ENCODE results near the gene NFIA.

Gene NFIA

DNA sequence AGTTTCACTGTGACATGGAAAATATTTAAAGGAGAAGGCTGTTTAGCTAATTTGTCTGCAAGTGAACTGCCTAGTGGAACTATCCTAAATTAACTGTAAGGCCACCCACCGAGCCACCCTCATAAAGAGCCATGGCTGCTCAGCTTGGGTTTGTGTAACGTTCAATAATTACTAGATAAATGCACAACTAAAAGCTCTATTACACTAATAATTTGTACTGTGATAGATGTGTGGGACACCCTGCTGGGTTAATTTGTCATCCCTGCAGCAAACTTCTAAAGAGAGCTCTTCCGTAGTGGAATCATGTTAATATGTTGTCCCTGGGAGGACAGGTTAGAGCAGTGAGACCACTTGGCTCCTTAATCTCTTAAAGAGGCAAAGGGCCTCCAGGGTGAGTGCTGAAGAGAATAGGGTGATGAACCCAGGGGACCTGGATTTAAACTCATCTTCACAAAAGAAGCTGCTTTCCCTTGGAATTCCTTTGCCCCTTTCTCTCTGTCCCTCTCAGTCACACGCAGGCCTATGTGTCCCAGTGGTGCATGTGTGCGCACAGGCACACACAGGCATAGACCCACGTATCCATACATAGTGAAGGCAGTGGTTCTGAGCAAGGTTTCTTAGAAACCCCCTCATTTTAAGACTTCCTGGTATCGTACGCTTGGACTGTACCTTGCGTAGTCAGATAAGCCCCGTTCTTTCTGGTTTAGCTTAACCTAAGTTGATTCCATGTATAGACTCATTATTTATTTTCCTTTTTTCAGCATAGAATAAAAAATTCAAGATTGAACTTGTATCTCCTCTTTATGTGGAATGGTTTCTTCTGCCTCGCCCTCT is 310.3 kb downstream of the NFIA start:
- intact Hi-C loops (cut with DNase I), result no loop called here
- DNase-seq, result no peak

DNA sequence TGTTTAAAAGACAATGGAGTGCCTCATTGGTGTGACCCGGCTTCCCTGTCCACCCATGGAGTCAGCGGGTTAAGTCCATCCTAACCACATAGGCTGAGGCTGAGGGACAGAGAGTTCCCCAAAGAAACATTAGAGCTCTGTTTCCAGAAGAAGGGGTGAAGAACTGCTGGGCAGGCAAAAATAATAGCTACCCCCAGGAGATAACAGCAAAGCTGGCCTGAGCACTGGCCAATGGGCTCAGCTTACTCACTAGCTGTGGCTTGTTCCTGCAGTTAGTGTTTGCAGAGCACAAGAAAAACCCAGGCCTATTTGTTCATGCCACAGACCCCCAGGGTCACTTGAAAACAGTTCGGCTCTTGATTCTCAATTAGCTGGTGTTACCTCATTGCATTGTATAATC is 311.2 kb downstream of the NFIA start:
- intact Hi-C loops (cut with DNase I), result no loop called here

DNA sequence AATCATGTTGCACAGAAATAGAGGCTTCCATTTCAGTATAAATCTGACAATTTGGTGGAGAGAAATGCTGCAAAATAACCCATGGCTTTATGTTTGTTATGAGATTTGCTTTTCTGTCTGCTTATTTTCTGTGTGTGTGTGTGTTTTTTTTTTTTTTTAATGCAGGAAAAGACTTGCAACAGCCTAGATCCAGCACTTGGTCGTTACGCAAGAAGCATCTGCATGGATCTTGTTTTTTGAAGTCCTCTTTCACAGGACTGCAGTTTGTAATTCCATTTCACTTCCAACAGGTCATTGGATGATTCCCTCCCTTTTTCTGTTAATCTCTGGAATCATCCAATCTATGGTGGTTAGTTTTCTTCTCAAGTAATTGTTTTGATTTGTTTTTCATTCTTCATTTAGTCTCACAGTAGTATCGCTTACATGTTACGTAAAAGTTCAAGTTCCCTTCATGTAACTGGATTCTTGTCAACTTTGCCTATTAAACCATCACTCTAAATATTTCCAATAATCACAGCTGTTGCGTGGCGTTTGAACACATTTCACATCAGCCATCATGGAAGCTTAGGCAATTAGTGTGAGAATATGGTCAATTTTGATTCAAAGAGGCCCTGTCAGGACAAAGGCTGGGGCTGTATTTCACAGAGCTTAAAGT is 312.9 kb downstream of the NFIA start:
- no peak for DNase-seq
- intact Hi-C loops (cut with DNase I), result no loop called here

More for the DNA sequence above, 311.2 kb downstream of the NFIA start:
- no peak for DNase-seq

DNA sequence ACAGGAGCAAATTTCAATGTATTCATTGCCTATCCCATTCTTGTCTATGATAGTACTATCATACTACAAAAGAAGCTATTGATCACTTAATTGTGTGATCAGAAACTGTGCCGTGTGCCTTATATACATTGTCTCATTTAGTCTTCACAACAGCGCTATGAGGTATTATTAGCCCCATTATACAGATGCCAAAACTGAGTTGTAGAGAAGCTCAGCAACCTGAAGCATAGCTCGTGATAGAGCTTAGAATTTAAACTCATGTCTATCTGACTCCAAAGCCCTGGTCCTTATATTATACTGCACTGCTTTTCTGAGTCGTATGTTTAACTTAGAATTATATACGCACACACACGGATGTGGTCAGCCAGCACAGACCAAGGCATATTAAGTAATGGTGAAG is 315.1 kb downstream of the NFIA start:
- intact Hi-C loops (cut with DNase I), result no loop called here
- DNase-seq, result no peak

DNA sequence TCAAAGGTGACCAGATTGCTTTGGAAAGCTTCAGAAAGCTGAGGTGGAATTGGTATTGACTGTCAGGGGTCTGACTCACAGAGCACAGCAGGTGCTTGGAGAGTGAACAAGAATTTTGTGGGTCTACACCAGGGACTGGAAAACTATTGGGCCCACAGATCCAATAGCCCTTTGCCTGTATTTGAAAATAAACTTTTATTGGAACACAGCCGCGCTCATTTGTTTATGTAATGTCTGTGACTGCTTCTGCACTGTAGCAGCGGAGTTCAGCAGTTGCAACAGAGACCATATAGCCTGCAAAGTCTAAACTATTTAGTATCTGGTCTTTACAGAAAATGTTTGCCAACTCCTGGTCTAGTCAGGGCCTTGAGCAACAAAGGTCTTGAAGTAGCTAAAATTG is 315.6 kb downstream of the NFIA start:
- no peak for DNase-seq
- intact Hi-C loops (cut with DNase I), result no loop called here

DNA sequence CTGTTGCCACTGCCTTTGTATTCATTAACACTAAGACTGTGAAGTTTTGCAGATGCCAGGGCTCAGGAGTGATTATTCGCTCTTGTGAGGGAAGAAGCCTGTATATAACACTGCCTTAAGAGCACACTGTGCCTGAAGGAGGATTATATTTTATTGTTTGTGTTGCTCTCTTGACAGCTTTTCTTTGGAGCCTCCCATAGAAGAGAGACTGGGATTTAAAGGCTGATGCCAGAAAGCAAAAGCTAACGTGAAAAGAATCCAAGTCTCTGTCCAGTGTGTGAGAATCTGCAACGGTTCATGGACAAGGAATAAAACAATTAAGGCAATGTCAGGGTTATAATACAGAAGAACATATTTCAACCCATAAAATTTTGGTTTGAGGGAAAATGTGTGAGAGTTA is 316.8 kb downstream of the NFIA start:
- intact Hi-C loops (cut with DNase I), result no loop called here
- no peak for DNase-seq

DNA sequence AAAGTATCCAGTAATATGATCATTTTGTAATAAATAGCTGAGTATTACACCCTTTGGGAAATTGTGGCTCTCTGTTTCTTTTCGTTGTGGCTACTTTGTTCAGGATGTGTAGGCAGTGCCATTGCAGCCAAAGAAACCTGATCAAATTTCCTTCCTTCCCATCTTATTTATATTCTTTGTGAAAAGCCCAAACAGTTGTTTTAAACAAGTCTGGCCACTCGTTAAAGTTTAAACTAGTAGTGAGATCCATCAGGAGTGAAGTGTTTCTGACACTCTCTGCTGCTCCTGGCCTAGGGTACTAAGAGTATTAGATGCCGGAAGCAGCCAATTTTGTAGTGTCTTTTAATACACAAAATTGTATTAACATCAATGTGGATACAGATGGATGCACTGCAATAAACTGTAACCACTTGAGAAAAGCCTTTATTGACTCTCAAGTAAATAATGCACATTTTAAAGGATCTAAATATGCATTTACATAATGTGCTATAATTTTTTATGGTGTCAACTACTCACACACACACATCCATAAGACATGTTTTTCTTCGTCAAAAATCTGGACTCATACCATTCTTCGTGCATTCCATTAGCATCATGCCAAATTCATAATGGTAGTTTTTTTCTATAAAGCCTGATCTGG is 317.9 kb downstream of the NFIA start:
- intact Hi-C loops (cut with DNase I), result no loop called here
- no peak for DNase-seq

DNA sequence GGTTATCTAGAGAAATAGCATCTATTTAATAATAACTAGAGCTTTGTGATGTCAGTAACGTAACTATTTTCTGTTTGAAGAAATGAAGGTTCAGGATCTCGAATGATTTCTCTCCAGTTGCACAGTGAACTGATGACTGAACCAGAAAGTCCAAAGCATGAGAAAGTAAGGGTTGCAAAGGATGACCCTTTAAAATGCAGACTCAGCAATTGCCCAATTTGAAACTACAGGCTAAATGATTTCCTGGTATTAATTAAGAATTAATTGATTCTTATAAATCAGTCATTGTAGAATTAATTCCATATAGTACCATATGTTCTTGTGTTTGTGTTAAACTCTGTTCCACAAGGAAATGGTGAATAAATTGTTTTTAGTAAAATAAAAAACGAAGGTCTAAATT is 318.6 kb downstream of the NFIA start:
- DNase-seq, result no peak
- intact Hi-C loops (cut with DNase I), result no loop called here

DNA sequence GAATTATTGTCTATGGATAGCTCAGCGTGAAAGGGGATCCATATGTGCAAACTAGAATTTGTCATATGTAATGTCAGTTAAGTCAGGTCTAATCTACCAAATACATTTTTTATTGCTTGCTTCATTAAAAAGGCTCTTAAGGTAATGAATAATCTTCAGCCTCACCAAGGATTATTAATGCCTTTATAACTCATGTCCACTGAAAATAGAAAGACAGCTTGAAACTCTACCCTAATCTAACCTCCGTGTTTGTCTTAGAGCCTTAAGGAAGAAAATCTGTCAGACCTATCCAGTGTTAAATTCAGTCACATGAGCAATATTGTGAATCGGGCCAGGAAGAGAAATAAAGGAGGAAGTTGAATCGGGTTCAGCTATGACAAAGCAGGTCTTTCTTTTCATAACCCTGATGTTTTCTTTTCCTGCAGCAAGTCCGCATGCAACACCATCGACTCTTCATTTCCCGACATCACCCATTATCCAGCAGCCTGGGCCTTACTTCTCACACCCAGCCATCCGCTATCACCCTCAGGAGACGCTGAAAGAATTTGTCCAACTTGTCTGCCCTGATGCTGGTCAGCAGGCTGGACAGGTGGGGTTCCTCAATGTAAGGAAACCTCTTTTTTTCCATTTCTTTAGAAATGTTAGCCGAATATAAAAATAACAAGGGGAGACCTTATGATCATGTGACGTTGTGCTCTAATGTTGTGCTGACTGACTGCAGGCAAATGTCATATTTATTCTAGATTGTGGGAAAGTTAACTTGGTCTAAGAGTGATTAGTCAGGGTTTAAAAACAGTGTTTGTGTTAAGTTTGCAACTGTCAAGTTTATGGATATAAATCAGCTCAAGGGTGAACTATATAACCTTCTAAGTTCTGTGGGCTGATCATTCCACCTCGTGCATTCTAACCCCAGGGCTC is 321.6 kb downstream of the NFIA start:
- intact Hi-C loops (cut with DNase I), result no loop called here
- no peak for DNase-seq

DNA sequence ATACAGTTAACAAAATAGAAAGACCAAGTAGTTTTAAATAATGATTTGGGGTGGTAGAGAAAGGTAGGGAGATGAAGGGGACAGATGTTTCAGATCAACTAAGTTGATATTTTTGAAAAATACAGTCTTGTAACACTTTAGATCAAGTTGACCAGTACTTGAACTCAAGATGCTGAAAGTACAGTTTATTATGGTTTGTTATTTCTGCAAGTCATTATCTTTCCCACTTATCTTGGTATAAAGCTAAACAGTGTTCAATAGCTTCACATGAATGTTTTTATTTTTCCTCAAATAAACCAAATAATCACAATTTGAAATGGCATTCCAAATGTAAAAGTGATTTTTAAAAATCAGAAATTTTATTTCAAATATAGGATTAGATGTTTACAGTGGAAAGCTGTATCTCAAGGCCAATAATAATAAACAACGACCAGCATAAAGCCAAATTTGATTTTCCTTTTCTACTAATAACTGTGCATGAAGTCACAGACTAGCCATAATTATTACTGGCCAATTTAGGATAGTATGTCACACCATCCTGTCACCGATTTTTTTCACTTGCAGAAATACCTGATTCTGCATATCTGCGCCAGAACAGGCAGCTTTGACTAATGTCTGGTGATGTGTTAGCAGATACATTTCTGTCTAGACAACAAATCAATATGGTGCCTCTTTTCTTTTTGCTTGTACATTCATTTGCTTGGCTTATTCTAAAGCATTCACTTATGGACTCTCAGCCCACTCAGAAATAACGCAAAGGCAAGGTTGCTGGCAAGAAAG is 322.4 kb downstream of the NFIA start:
- intact Hi-C loops (cut with DNase I), result no loop called here
- DNase-seq, result no peak

DNA sequence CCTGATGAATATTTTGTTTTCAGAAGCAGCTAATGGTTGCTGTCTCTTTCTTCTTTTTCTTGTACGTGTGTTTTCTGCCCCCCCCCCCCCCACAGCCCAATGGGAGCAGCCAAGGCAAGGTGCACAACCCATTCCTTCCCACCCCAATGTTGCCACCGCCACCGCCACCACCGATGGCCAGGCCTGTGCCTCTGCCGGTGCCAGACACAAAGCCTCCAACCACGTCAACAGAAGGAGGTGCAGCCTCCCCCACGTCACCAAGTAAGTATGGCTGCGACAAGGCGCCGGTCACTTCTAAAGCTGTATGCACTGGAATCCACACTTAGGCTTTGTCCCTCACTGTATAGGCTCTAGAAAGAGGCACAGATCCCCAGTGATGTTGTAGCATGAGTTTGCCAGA is 324.1 kb downstream of the NFIA start:
- intact Hi-C loops (cut with DNase I), result no loop called here
- no peak for DNase-seq

DNA sequence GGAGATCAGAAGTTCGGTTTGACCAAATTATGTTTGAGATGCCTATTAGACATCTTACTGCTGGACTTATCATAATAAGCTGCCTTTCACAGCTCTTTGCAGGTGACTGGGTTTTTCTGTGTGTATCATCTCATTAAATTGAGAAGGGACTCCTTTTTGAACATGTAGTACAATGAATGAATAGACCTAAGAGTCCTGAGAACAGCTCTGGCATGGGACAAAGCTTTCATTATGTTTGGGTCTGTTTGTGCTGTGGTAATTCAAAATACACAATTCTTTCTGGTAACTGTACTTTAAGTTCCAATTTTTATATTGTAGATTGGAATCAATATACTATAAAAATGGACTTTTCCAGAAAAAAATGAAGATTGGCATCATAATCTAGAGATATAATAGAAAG is 330.2 kb downstream of the NFIA start:
- intact Hi-C loops (cut with DNase I), result no loop called here
- DNase-seq, result no peak

DNA sequence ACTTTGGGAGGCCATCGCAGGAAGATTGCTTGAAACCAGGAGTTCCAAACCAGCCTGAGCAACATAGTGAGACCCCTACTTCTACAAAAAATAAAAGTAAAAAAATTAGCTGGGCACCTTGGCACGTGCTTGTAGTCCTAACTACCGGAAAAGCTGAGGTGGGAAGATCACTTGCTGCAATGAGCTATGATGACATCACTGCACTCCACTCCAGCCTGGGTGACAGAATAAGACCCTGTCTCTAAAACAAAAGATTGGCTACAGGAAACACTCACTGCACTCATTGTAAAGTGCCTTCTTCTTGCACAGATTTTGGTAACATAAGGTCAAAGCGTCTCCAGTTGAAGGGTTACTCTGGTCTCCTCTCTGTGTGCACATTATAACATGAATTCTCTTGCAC is 336.8 kb downstream of the NFIA start:
- intact Hi-C loops (cut with DNase I), result no loop called here

DNA sequence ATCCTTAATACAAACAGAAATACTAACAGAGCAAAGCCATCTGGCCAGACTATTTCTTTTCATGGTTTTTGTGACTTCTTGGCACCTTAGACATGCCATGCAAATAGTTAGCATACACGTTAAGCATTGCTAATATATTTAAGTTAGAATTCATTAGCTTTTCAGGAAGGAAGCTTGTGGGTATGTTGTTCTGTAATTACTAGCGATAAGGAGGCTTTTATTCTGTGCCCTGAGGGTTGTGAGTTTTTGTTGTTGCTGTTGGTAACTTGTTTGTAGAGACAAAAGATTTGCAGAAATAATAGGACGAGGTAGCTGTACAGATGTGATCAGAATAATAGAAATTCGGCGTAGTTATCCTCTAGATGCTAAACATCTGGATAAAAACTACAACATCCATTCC is 337.3 kb downstream of the NFIA start:
- no peak for DNase-seq
- intact Hi-C loops (cut with DNase I), result no loop called here

More for the DNA sequence above, 336.8 kb downstream of the NFIA start:
- DNase-seq, result no peak

DNA sequence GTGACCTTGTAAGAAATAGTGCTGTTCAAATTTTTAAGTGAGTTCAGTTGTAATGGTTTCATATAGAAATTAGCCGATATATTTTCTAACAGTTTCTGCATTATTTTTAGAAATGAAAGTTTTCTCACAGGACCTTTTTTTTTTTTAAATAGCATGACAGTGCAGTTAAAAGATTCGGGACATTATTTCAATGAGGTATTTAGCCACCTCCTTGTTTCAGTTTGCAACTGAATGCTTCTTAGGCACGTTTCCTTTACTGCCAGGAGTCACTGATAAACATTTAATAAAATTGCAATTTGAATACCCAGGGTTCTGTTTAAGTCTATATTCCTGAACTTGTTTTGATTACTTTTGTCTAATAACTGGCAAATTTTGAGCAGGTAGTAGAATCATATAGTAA is 337.9 kb downstream of the NFIA start:
- intact Hi-C loops (cut with DNase I), result no loop called here
- DNase-seq, result no peak

DNA sequence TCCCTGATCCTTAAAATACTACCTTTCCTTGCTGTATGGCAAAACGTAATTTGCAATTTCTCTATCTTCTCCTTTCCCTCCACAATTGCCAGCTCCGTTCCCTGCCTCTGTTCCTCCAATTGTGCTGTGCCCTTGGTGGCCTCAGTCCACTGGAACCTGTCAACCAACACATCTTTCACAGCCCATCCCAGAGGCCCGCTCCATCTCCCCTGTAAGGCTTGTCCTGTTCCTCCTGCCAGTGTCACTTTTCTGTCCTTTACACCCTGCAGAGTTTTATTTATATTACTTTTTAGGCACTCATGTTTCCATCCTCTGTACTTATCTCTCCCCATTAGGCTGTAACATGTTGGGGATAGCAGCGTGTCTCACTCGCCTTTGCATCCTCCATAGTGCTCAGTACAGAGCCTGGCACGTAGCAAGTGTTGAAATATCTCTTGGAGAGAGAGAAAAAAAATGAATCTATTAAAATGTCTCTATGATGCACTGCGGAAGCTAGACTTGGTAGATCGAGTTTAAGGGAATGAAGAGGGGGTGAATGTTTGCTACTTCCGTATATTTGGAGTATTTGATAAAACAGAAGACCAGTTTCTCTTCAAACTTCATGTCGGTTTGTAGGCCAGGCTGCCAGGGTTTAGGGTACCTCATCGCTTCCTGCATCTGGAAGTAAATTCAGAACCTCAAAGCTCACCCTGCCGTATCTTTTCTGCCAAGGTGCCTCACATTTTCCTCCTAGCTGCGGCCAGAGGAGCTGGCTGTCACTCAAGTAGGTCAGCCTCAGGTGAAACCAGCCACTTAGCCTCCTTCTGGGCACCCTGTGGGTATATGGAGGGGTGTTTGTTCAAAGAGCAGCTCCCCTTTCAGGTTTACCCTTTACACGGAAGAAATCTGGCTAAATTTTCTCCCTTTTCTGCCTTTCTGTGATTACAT is 338.8 kb downstream of the NFIA start:
- intact Hi-C loops (cut with DNase I), result no loop called here
- no peak for DNase-seq

DNA sequence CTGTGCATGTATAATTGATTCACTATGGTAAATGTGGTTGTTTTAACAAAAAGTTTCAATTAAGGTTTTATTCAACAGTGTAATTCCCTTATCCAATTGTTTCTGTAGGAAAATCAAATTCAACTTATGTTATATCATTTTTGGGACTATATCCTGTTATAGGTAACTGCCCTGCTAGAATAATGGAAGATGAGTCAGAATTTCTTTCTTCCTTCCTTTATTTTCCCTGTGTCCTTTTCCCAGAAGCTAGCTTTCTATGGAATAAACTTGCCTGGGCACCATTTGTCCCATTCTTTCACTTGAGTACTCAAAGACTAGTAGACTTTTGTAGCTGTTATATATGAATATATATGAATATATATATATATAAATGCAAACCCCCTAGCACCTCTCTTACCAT is 341.3 kb downstream of the NFIA start:
- intact Hi-C loops (cut with DNase I), result no loop called here
- DNase-seq, result no peak

DNA sequence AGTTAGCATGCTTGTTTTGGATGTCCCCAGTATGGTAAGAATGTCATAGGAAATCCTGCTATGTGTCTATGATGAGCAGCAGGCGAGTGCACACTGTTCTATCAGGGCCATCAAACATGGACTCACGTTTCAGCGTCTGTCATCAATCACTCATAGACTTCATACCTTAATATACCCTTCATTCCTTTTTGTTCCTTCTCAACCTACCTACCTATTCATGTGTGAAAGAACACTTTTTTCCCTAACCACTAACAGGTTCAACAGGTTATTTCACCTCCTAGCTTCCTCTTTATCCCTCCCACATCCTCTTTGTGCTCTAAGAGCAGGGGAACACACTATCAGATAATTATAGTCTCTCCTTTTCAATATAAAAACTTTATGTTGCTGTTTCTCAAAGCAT is 342.0 kb downstream of the NFIA start:
- intact Hi-C loops (cut with DNase I), result no loop called here
- no peak for DNase-seq

DNA sequence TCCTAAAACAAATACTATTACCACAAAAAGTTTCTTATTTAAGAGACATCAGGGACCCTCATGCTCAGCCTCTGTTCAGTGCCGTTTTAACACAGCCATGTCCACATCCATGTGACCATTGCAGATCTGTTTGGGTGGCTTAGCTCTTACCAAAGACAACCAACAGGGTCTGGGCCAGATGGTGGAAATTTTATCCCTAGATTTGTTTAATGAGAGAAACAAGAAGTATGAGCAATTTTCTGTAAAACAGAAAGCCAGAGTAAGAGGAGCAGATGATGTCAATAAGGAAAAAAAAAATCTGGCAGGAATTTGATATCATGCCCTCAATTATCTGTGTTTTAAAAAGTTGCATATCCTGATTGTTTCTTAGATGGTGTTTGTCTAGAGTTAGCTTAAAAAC is 342.7 kb downstream of the NFIA start:
- no peak for DNase-seq
- intact Hi-C loops (cut with DNase I), result no loop called here
